Measurements from ENCODE around the gene EHF.

EHF gene

GRCh38 chr11:34625576-34625975 lies 4.7 kb downstream of the EHF start:
- no peak for DNase-seq (ENCODE audit: low read depth)

- no peak for DNase-seq (ENCODE audit: low read depth)
Observed at GRCh38 chr11:34626393-34626792, 5.5 kb downstream of the EHF start.

GRCh38 chr11:34627197-34627596 lies 6.3 kb downstream of the EHF start:
- DNase-seq (ENCODE audit: low read depth) = no peak

- no peak for DNase-seq (ENCODE audit: low read depth)
Observed at GRCh38 chr11:34629711-34630110, 8.8 kb downstream of the EHF start.

- no peak for DNase-seq (ENCODE audit: low read depth)
Observed at GRCh38 chr11:34630544-34630943, 9.7 kb downstream of the EHF start.

- no peak for DNase-seq (ENCODE audit: low read depth)
Observed at GRCh38 chr11:34631297-34631696, 10.4 kb downstream of the EHF start.

GRCh38 chr11:34631737-34632104 lies 10.8 kb downstream of the EHF start:
- DNase-seq (ENCODE audit: low read depth) = no peak

GRCh38 chr11:34632105-34632791 lies 11.4 kb downstream of the EHF start:
- no peak for DNase-seq (ENCODE audit: low read depth)

- DNase-seq (ENCODE audit: low read depth) = no peak
Observed at GRCh38 chr11:34633640-34633989, 12.7 kb downstream of the EHF start.

GRCh38 chr11:34633990-34634693 lies 13.2 kb downstream of the EHF start:
- DNase-seq (ENCODE audit: low read depth) = no peak

- no peak for DNase-seq (ENCODE audit: low read depth)
Observed at GRCh38 chr11:34634694-34635062, 13.8 kb downstream of the EHF start.

GRCh38 chr11:34636127-34636526 lies 15.2 kb downstream of the EHF start:
- DNase-seq (ENCODE audit: low read depth) = no peak

- DNase-seq (ENCODE audit: low read depth) = no peak
Observed at GRCh38 chr11:34637303-34637702, 16.4 kb downstream of the EHF start.

- DNase-seq (ENCODE audit: low read depth) = no peak
Observed at GRCh38 chr11:34638897-34639296, 18.0 kb downstream of the EHF start.

- no peak for DNase-seq (ENCODE audit: low read depth)
Observed at GRCh38 chr11:34639545-34639944, 18.7 kb downstream of the EHF start.

- DNase-seq (ENCODE audit: low read depth) = no peak
Observed at GRCh38 chr11:34640050-34640923, 19.4 kb downstream of the EHF start.

GRCh38 chr11:34640924-34641275 lies 20.0 kb downstream of the EHF start:
- DNase-seq (ENCODE audit: low read depth) = no peak

- DNase-seq (ENCODE audit: low read depth) = no peak
Observed at GRCh38 chr11:34641456-34641855, 20.6 kb downstream of the EHF start.

GRCh38 chr11:34642001-34642554 lies 21.2 kb downstream of the EHF start:
- no peak for DNase-seq (ENCODE audit: low read depth)

GRCh38 chr11:34642873-34643272 lies 22.0 kb downstream of the EHF start:
- DNase-seq (ENCODE audit: low read depth) = no peak

- no peak for DNase-seq (ENCODE audit: low read depth)
Observed at GRCh38 chr11:34643311-34643710, 22.4 kb downstream of the EHF start.

GRCh38 chr11:34643846-34644245 lies 23.0 kb downstream of the EHF start:
- DNase-seq (ENCODE audit: low read depth) = no peak
